GM13977 (cell line): ENCODE results near the gene ITGBL1.

ENCODE experiments used
- DNase-seq: peaks from one replicate; pipeline ENCODE4 v3.0.0; 2012; ENCODE audit warnings: low spot score
- in situ Hi-C: fragments of 300-500 bp; cut with MboI; formaldehyde crosslinking; loops from one replicate; pipeline ENCODE4 v1.12.0; 2022; ENCODE audit warnings: low sequenced_read_pairs, low pct_unique_long_range_greater_than_20kb, mixed read lengths, inconsistent platforms; ENCODE audit not compliant: unreplicated experiment
- TF ChIP-seq, protein P1 (sequence below): IDR thresholded peaks from 2 replicates; pipeline ENCODE4 v1.5.1; 2012; ENCODE audit warnings: mild to moderate bottlenecking, control low read depth; ENCODE audit not compliant: insufficient read depth; ENCODE audit errors: extremely low read depth, missing control alignments

ITGBL1 gene

GRCh38 chr13:101611491-101612475 lies 159.3 kb downstream of the ITGBL1 start:
- in situ Hi-C loops, result loop anchor here (25.0 kb wide), 1 partner anchor 101 kb away; no protein-coding TSS in a partner anchor
- TF ChIP-seq, protein P1, sequence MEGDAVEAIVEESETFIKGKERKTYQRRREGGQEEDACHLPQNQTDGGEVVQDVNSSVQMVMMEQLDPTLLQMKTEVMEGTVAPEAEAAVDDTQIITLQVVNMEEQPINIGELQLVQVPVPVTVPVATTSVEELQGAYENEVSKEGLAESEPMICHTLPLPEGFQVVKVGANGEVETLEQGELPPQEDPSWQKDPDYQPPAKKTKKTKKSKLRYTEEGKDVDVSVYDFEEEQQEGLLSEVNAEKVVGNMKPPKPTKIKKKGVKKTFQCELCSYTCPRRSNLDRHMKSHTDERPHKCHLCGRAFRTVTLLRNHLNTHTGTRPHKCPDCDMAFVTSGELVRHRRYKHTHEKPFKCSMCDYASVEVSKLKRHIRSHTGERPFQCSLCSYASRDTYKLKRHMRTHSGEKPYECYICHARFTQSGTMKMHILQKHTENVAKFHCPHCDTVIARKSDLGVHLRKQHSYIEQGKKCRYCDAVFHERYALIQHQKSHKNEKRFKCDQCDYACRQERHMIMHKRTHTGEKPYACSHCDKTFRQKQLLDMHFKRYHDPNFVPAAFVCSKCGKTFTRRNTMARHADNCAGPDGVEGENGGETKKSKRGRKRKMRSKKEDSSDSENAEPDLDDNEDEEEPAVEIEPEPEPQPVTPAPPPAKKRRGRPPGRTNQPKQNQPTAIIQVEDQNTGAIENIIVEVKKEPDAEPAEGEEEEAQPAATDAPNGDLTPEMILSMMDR, result no peak
- no peak for DNase-seq

DNA sequence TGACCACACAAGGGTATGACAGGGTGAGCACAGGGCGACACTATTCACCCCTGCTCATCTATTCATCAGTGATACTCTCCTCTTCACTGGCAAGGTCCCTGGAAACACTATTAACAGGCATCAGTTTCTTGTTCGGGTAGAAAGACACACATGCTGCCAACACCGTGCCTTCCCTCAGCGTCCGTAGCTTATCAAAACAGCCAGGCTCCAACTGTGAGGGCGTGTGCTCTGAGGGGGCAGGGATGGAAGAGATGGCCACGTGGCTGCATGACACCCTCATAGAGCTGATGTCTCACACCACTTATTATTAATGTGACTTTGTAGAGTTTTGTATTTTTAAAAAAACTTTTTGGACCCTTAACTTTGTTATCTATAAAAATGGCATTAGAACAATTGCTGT lies 160.3 kb downstream of the ITGBL1 start:
- in situ Hi-C loops, result loop anchor here (25.0 kb wide), 1 partner anchor 100 kb away; no protein-coding TSS in a partner anchor
- DNase-seq, result no peak
- TF ChIP-seq, protein P1, result no peak

GRCh38 chr13:101614491-101614890 lies 162.0 kb downstream of the ITGBL1 start:
- in situ Hi-C loops, result loop anchor here (25.0 kb wide), 1 partner anchor 98 kb away; no protein-coding TSS in a partner anchor
- DNase-seq, result no peak
- TF ChIP-seq, protein P1, result no peak

DNA sequence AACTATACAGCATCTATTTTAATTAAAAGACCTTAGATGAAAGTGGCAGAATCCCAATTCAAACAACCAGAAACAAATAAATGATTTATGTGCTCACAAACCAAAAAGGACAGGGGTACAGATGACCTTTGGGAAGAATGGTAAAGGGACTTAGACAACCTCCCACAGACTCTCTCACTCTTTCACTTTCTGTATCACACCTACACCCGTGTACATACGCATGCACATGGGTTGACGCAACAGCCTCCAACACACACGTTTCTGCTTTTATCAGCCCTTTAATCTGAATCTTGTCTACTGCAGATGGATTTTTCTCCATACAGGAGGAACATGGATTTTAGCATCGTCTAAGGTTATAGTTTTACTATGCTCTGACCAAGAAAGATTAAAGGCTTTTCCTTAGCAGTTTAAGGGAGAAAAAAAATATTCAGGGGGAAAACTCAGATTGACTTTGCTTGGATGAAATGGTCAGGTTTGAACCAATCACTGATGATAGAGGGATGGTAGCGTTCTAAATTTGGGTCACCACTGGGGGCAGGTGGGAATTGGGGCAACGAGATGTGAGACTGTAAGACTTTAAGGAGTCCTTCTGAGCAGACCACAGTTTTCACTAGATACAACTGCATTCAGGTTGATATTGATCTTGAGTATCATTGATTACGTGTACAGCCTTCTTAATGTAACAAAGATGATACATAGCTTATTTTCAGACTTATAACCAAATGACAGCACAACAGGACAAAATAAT lies 166.1 kb downstream of the ITGBL1 start:
- DNase-seq, result no peak
- TF ChIP-seq, protein P1, result no peak
- in situ Hi-C loops, result loop anchor here (25.0 kb wide), 1 partner anchor 94 kb away; no protein-coding TSS in a partner anchor

GRCh38 chr13:101621099-101621498 lies 168.6 kb downstream of the ITGBL1 start:
- in situ Hi-C loops, result loop anchor here (25.0 kb wide), 1 partner anchor 91 kb away; no protein-coding TSS in a partner anchor
- TF ChIP-seq, protein P1, result no peak

More at GRCh38 chr13:101621099-101621498, 168.6 kb downstream of the ITGBL1 start:
- DNase-seq, result no peak
